Posterior vena cava (tissue), 2 donors: ENCODE results near the gene SDHAF3. TPM values are rescaled to one million over a fixed set of nuclear protein-coding genes. Genes with fewer than 3 reads are reported as not detected.
"Not testable (repeated sequence)": the region's sequence is repeated elsewhere in the genome, so short reads cannot be mapped to it uniquely, and the experiment has no call there.

Experiments used
- DNase-seq: peaks from one replicate; pipeline ENCODE4 v3.0.0-alpha.2; 2020; ENCODE audit warnings: low spot score
- intact Hi-C, 2 donors: fragments of 100-400 bp; cut with DNase I; formaldehyde crosslinking; loops; one replicate each; pipeline versions ENCODE4 v1.14.1 to v1.14.2; 2022 to 2023
- long read RNA-seq, 2 donors: library from polyadenylated mRNA; unstranded; transcript quantifications; one replicate each; pipeline ENCODE4 v2.0.0, GENCODE V29; 2020 to 2021
- total RNA-seq, 2 donors: library from RNA; stranded (reverse); fragmentation: NEBNext Ultra II Directional; extraction: Animal tissue kit (Norgen Biotek cat#: 25700); gene quantifications; one replicate each; pipeline ENCODE4 v1.2.1, GENCODE V29; 2021
- donor health status: DM: yes; HTN: yes; CAD: no.
- donor health status: DM: yes; HTN: yes; CAD: no.

SDHAF3 gene
- total RNA-seq = 10 to 100 TPM; 12.7 to 14.2 TPM
- long read RNA-seq, donor 1, partial matches to known transcripts = 0 of 3 reads
- long read RNA-seq, donor 1, other reads (novel, unspliced or antisense) = 0 of 3 reads
- long read RNA-seq, donor 2, transcript SDHAF3-202 (2 exons, 2,060 nt) = major isoform, 10 of 12 reads
- long read RNA-seq, donor 2, partial matches to known transcripts = 0 of 12 reads
- long read RNA-seq, donor 2, other reads (novel, unspliced or antisense) = 2 of 12 reads

DNA sequence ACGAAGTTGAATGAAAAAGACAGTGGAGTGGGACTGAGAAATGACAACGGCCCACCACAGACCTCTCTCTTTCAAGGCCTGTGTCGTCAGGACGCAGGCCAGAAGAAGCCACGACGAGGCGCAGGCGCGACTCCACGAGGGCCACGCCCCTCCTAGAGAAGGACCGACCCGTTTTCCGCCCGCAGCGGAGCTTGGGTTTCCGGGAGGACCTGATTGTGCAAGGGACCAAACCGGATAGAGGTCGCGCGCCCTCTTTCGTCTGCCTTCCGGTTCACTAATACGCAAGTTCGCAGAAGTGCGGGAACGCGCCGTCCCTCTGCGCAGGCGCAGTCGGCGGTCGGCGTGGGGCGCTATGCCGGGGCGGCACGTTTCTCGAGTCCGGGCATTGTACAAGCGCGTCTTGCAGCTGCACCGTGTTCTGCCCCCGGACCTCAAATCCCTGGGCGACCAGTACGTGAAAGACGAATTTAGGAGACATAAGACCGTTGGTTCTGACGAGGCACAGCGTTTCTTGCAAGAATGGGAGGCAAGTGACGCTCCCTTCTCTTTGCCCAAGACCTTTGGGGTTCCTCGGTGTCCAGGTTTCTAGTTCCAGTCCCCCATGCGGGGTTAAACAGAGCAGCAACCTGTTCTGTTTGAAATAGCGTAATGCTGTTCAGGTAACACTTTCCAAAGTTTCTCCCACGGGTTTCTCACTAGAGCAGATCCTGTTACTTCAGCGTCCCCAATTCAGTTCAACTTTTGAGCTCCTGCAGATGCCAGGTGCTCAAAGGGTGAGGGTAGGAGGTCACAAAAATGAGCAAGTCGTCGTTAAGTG, at the start of gene SDHAF3:
SDHAF3 (plus strand) TSS at position 327 of the 817 bp plus-strand sequence; CDS start at position 353, 26 bp downstream.
- intact Hi-C loops = loop anchor here in 1 of 2 donors (10.0 kb wide), 1 partner anchor 57 kb away; no protein-coding TSS in a partner anchor
- peak; percentile 99 for DNase-seq

DNA sequence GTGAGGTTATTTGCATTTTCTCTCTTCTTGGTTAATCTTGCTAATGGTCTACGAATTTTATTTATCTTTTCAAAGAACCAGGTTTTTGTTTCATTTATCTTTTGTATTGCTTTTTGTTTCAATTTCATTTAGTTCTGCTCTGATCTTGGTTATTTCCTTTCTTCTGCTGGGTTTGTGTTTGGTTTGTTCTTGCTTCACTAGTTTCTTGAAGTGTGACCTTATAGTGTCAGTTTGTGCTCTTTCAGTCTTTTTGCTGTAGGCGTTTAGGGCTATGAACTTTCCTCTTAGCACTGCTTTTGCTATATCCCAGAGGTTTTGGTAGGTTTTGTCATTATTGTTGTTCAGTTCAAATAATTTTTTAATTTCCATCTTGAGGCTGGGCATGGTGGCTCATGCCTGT, 45.5 kb upstream of the SDHAF3 start:
- DNase-seq = not testable (repeated sequence)

DNA sequence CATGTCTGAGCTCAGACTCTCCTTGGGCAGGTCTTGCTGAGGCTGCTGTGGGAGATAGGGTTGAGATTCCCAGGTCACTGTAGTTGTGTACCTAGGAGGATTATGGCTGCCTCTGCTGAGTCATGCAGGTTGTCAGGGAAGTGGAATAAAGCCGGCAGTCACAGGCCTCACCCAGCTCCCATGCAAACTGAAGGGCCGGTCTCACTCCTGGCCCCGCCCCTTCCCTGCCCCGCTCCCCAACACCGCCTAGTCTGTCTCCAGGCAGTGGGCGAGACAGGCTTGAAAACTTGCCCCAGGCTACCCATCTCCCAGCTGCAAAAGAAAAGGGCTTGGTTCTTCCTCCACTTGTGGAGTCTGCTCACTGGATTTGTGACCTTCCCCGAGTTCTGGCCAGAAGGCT, 41.6 kb upstream of the SDHAF3 start:
- intact Hi-C loops = no loop called here
- no peak for DNase-seq

More for the DNA sequence above, 45.5 kb upstream of the SDHAF3 start:
- intact Hi-C loops = not testable (repeated sequence)

DNA sequence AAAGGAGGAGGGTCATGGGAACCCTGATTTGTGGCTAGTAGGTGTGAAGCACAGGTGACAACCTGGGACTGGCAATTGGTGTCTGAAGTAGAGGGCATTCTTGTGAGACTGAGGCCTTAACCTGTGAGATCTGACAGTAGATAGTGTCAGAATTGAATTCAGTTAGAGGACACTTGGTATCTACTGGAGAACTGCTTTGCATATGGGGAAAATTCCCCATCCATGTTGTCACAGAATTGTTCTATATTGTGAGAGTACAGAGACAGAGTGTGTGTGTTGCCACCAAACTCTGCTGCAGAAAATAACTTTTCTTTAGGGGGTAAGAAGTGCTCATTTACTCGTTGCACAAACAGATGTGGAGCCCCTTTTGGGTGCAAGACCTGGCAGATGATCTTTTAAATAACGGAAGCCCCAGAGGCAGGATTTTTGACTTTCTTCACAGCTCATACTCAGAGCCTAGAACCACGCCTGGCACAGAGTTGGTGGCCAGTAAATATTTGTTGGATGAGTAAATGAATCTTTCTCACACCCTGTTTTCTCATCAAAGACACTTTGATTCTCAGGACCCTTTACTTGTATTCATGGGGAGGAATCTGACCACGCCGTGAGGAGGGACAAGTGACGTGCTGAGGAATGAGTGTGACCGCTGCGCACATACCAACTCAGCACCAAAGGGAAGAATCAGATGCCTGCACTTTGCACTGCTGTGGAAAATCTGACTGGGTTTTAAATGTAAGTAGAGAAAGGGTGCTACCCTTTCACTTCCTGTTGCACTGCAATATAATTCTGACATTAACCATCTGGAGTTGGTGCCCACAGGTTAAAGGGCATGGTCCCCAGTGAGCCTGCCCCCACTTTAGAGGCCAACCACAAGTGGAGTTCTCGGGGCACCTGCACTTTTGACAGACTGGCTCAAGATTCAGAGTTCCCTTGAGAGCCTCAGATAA, 39.2 kb upstream of the SDHAF3 start:
- intact Hi-C loops = no loop called here
- no peak for DNase-seq

DNA sequence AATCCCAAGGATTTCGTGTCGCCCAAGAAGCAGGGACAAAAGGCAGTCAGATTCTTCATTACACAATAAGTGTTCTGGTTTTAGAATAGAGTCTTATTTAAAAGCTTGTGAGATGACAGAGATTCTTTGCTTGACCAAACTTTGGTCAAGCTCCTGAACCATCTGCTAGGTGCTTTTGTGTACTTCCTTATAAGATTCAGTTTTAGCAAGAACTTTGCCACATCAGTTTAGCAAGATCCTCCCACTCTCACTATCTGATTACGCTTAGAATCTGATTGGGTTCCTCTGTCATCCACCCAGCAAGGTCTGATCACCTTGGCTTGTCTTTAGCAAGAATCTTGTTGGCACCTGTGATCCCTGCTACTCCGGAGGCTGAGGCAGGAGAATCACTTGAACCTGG, 38.2 kb upstream of the SDHAF3 start:
- intact Hi-C loops = no loop called here
- DNase-seq = no peak

DNA sequence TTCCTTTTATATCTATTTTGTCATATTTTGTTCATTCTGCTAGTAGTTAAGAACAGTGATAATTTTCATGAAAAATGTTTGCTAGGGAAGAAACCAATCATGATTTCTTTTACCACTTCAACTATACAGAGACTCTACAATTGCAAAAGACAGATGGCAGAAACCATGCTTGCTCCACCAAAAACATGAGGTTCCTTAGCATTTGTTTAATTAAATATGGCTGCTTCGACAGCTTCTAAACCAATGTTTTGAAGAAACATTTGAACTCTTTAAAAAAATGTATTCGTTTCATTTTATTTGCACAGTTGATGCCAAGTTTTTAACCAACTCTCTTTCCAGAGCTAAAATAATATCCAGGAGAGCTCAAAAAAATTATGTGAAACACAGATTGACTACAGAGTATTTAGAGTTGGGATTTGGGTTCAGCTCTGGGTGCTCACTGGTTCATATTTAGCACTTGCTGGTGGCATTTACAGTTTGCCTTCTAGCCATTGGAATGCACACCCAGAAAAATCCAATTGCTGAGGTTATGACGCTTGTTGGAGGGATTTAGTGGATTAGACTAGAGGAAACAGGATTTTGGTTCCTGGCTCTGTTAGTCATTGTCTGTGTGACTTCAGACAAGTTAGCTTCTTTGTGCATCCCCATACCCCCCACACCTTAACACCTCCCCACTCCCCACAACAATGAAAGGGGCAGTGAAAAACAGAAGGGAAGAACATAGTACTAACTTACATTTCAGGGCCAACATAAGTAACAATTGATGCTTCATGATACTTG, 35.8 kb upstream of the SDHAF3 start:
- intact Hi-C loops = no loop called here
- no peak for DNase-seq

DNA sequence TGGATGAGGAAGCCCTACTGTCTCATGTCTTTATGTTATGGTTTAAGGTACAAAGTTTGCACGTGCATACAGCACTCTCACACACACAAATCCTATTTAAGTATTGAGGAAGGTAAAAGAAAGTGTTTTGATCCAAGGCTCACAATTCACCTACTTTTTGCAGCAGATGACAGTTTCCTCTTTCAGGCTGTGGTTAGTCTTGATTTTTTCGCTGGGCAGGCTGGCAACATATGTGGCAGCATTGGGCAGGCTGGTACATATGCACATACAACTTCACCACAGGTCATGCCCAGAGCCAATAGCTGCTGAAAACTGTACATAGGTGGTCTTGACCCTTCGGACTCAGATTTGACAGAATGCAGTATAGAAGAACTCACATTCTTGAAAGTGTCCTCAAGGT, 29.1 kb upstream of the SDHAF3 start:
- intact Hi-C loops = no loop called here
- no peak for DNase-seq

DNA sequence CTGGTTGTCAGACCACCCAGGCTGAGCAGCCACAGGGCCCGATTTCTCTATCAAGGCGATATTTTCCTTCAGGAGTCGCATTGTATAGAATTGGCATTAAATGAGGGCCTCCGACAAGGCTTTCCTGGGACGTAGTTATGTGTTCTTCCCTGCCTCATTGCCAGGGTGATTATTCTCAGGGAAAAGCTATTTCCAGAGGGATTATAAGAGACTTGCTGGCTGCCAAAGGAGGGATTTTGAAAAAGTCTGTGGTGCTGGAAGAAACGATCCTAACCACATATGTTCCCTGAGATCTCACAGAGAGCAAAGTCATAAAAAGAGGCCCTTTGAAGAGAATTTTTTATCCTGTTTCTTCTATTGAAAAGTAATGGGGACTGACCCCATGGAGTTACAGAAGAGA, 27.7 kb upstream of the SDHAF3 start:
- DNase-seq = no peak
- intact Hi-C loops = no loop called here

DNA sequence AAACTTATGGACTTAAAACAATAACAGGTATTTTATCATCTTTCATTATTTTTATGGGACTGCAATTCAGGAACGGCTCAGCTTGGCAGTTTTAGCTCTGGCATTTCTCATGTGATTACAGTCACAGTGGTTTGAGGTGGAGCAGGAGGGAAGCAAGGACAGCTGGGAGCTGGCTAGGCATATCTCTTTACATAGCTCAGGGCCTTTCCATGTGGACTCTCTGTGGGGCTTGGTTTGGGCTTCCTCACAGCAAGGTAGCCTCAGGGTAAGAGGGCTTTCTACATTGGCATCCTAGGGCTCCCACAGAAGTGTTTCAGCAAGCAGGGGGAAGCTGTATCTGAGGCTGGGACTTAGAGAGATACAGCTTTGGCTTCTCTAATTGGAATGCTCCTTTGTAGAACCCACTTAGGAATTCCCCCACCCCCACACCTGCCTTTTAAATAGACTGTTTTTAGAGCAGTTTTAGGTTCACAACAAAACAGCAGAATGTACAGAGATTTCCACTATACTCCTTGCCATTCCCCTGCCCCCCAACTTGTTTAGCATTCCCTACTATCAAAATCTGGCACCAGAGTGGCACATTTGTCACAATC, 26.6 kb upstream of the SDHAF3 start:
- DNase-seq = no peak
- intact Hi-C loops = no loop called here

DNA sequence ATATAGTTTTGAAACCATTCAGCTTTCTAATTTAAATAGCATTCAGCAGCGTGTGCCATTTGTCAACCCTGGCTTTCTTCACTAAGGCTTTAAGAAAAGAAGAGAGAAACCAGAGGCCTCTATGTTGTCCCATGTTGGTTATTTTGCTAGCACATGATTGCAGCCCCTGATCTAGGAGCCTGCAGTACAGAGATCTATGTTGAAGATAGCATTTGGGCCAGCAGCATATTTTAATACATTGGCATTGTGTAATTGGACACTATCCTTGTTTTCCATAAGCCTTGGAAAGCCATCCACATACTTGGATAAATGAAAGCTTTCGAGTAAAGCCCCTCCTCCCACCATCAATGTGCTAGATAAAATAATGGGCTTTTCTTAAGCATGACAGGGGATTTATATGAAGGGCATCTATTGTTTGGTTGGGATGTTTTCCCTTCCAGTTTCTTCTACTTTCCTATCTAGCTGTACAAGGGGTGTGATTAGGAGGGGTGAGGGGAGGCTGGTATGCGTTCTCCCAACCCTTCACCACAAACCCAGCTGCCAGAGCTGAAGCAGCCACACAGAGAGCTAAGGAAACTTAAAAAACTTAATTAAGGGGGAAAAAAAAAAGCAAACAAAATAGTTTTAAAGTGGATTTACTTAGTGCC, 23.1 kb upstream of the SDHAF3 start:
- intact Hi-C loops = no loop called here
- no peak for DNase-seq

DNA sequence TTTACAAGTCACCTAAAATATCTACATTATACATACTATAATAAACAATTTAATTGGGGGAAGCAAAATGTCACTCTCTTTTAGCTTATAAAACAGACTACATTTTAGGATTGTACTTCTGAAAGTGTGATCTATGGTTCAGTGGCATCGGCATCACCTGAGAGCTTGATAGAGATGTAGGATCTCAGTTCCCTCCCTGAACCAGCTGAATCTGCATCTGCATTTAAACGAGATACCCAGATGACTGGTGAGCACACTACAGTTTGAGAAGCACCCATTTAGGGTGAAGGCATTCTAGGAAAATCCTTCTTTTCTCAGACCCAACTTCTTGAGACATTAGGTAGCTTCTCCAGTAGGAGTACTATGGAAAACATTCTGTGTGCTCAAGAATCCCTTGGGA, 21.5 kb upstream of the SDHAF3 start:
- DNase-seq = no peak
- intact Hi-C loops = no loop called here

DNA sequence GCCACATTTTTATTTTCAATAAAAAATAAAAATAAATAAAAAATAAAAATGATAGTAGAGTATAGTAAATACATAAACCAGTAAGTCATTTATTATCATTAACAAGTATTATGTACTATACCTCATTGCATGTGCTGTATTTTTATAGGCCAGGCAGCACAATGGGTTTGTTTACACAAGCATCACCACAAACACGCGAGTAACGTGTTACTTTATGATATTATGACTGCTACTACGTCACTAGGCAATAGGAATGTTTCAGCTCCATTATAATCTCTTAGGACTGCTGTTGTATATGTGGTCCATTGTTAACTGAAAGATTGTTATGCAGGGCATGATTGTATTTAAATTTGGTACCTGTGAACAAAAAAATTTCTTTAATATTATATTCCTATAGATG, 20.8 kb upstream of the SDHAF3 start:
- intact Hi-C loops = no loop called here
- DNase-seq = no peak

DNA sequence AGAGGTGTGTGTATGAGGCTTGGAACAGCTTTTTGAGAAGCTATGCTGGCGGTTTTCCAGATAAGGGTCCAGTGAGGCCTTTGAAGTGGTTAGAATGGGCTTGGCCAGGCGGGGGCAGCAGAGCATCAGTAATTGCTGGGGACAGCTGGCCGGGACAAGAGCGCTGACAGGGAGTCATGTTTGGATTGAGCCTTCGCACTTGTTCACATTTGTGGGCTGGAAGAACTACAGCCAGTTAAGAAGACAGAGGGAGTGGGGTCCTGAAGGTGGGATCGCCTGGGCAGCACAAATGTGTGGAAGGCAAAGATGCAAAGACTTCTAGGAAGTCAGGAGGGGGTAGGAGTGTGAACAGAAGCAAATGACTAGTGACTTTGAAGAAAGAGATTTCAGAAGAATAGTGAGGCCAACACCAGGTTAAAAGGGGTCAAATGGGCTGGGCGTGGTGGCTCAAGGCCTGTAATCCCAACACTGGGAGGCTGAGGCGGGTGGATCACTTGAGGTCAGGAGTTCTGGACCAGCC, 12.7 kb upstream of the SDHAF3 start:
- intact Hi-C loops = no loop called here
- DNase-seq = peak; percentile 94

DNA sequence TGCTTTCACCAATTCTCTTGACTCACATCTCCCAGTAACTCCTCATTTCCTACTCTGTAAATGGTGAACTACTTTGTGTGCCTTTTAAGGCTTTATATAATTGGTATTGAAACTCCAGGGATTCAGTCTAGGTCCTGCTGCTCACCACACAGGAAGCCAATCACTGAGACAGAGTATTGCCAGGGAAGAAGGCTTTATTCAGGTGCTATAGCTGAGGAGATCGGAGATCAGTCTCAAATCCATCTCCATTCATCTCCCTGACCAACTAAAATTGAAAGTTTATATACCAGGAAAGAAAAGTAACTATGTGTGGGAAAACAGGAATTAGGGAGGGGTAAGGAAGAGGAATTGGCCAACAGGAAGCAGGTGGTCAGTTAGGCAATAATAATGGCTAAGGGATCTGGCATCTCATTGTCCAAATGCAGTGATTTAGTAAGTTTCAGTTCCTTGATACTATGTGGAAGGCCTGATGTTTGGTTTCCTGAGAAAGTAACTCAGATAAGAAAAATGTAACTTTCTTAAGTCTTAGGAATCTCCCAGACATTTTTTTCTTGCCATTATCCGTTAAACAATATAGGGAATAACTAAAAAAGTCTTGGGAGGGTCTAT, 10.2 kb upstream of the SDHAF3 start:
- intact Hi-C loops = no loop called here
- no peak for DNase-seq

DNA sequence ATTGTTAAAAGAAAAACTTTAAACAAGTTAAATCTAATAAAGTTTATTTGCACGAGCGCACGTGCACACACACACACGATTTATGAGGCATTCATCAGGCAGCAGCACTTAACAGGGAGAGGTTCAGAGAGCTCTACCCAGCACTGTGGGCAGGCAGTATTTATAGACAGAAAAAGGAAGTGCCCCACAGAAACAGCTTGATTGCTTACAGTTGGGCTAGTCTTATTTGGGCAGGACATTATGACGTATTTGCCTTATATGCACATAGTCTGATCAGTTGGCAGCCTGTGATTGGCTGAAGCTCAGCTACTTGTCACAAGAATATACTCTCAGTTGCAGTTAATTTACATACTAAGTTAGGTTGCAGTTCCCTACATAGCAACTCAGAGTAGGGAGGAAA, 1.2 kb upstream of the SDHAF3 start:
- intact Hi-C loops = loop anchor here in 1 of 2 donors (10.0 kb wide), 1 partner anchor 58 kb away; no protein-coding TSS in a partner anchor
- DNase-seq = no peak

DNA sequence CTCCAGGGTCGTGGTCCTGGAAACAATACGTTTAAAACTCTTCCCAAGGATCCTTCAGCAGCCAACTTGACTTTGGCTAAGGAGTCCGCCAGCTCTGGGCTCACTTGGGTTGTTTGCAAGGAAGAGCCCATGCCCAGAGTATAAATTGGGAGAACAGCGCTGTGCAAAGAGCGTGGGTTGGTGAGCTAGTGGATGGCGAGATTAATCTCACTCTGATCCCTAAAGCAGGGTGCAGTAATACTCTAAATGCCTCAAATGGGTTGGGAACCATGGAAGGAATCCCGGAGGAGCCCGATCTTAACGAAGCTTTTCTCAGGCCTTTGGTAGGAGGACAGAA, 495 bp upstream of the SDHAF3 start:
- intact Hi-C loops = loop anchor here in 1 of 2 donors (10.0 kb wide), 1 partner anchor 58 kb away; no protein-coding TSS in a partner anchor
- DNase-seq = no peak

DNA sequence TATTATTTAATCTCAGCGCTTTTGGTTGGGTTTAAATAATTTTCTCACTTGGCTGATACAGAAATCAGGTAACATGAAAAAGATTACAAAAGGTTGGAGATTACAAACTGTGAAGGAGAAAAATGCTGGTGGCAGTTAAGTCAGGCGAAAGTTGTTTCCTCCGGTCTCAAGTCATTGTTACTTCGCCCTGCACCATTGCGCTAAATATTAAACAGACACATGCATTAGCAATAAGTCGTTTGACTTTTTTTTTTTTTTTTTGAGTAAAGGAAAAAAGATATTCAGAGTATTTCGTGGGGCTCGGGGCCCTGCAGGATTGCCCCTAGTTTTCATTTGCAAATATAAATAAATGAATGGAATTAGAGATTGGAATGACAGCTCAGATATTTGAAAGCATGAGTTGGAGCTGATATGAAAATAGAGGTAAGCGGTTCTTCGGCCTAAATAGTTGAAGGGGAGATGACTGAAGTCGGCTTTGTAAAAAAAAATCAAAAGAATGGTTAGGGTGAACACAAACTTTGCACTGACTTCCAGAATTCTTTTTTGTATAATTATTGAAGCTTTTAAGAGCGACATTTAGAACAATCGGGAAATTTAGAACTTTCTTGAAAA, 914 bp downstream of the SDHAF3 start:
- DNase-seq = no peak
- intact Hi-C loops = loop anchor here in 1 of 2 donors (10.0 kb wide), 1 partner anchor 56 kb away; no protein-coding TSS in a partner anchor
